T-helper 2 cell (primary cell): ENCODE measurements around the gene CCDC187.

Experiments used
- DNase-seq, 5 experiments: peaks; one replicate each; pipeline versions ENCODE4 v3.0.0 to v3.0.0-alpha.2; 2012 to 2022

CCDC187 gene

DNA sequence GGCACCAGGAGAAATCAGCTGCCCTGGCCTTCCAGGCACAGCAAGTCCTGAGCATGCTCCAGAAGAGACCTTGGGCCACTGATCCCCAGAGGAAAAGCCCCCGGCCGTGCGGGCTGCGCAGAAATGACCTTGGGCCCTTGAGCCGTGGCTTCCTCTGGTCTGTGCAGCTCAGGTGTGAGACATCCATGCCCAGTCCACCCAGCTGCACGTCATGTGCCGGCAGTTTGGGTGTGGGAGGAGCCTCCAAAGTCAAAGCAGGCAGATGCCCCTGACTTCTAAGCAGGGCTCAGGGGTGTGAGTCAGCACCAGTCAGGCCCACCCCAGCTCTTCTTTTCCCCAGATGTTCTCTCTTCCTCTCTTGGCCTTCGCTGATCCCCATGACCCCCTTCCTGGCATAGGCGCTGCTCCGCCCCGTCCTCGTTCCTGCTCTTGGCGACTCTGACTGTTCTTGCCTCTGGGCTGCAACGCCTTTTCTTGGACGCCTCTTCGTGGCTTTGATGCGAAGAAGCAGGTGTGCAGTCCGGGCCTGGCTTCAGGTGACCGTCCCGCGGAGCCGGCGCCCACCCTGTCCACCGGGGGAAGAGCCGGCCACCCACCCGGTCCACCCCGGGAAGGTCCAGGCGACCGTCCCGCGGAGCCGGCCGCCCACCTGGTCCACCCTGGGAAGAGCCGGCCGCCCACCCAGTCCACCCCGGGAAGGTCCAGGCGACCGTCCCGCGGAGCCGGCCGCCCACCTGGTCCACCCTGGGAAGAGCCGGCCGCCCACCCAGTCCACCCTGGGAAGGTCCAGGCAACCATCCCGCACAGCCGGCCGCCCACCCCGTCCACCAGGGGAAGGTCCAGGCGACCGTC, 52.4 kb downstream of the CCDC187 start:
- no peak for DNase-seq

DNA sequence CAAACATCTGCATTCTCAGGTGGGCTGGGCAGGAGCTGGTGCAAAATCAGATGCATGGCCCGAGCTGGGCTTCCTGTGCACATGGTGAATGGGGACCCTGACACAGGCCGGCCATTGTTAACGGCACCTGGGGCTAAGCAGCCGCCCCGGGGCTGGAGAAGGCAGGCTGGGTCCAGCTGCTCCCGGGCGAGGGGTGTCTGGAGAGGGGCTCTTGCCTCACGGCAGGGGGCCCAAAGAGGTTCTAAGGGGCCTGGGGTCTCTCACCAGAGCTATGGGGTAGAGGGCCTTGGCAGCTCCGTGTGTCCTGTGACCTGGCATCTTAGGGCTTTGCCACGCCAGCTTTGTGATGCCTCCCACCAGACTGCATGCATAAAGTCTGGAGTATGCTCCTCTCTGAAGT, 53.2 kb downstream of the CCDC187 start:
- DNase-seq = no peak

- DNase-seq = no peak
Observed at GRCh38 chr9:136249877-136250559, 53.9 kb downstream of the CCDC187 start.

GRCh38 chr9:136248951-136249876, 54.7 kb downstream of the CCDC187 start:
- no peak for DNase-seq

- no peak for DNase-seq
Observed at GRCh38 chr9:136247947-136248637, 55.8 kb downstream of the CCDC187 start.

- DNase-seq = no peak
Observed at GRCh38 chr9:136247551-136247916, 56.4 kb downstream of the CCDC187 start.

DNA sequence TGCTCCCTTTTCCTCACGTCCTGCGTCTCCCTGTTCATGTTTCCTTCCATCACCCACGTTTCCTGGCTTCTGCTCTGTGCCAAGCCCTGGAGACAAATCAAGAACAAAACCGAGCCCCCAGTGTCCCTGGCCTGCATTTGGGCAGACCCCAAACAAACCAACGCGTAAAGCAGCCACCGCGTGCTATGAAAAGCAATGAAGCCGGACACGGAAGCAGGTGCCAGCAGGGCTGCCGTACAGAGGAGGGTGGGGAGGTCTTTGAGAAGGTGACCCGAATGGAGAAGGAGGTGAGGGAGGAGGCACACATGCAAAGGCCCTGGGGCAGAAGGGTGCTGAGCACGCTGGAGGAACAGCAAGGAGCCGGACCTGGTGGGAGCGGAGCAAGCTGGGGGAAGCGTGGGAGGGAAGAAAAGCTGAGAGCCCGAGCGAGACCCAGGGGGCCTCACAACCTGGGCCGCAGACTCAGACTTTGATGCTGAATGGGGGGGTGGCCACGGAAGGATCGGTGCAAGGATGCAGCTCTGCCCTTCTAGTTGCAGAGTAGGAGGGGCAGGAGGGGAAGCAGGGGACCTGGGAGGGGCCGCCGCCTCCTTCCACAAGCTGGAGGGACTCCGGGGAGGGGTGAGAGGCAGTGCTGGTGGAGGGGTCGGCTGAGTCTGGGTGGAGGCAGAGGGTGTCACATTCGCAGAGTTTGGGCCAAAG, 56.9 kb downstream of the CCDC187 start:
- no peak for DNase-seq

DNA sequence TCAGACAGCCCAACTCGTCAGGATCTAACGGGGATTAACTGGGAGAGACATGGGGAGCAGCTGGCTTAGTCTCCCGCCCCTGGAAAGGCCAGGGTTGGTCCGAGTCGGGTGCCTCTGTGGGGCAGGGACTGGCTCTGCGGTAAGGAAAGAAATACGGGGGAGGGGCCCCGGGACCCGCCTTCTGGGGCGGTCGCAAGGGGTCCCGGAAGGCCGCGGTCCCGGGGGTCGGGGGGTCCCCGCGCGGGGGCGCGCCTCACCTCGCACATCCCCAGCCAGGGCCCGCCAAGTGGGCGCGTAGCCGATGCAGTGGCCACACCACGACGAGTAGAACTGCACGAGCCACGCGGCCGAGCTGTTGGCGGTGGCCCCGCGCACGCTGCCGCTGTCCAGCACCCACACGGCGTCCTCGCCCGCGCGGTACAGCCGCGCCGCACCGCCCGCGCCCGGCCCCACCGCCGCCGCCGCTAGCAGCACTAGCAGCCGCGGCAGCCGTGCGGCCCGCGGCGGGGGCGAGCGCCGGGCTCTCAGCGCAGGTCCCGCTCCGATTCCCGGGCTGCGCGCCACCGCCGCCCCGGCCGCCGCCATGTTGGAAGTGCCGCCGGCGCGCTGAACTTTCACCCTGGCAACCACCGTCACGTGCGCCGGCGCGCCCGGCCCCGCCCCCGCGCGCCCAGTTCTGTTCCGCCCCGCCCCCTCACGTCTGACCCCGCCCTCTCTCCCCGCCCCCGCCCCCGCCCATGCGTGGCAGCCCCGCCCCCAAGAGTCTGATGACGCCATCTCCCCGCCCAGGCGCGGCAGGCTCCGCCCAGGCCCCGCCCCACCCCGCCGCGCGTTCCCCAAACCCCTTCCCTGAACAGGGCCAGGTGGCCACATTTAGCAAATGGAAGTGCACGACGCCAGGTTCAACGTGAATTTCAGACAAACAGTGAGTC, 58.4 kb downstream of the CCDC187 start, which contains the start of gene QSOX2:
TSS of gene QSOX2 (minus strand) at position 594 of the 932 bp plus-strand sequence. CDS start at position 585, 9 bp downstream.
- DNase-seq = peak; percentile 70 to 87 (median 81)

DNA sequence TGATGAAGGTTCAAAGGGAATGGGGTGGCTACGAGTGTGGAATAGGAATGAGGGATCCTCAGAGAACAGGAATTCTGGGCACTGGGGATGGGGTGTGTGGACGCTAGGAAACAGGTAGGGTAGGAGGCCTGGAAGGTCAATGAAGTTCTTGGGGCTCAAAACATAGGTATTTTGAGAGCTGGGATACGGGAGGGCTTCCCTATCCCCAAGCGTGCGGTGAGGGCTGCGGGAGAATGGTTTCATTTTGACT, 59.0 kb downstream of the CCDC187 start:
- no peak for DNase-seq

DNA sequence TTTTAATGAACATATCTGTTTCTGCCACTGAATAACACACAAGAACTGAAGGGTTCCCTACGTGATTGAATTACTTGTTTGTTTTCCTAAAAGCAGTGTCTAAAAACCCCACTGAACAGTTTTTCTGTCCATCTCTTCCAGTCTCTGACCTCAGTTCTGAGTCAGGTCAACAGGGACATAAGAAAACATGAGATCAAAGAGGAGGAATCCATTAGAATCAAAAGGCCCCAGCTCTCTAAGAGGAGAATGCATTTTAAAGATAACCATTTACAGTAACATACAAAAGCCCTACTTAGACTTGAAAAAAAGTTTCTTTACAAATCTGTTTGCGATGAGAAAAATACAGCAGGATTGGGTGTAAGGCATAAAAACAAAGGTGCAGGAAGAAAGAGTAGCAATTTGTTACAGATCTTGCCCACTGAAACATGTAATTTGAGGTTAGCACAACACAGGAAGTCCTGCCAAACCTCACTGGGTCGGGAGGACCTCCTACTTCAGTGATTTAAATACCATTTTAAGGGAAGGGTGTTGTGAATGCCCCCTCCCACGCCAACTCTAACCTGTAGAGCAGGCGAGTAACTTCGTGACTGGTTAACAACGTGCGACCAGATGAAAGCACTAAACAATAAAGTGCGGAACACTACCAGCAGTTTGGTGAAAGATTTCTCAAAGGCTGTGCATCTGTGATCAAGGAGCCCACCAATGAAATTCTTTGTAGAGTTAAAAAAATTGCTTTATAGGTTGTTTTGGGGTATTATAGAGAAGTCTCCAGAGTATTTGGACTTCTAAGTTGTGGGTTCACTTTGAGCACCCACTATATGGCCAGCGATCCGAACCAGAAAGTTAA, 59.5 kb downstream of the CCDC187 start:
- DNase-seq = peak in 3 of 5 experiments; percentile 23 to 81 (median 30)

- peak in 1 of 5 experiments; percentile 37 for DNase-seq
Observed at GRCh38 chr9:136243631-136244030, 60.3 kb downstream of the CCDC187 start.

DNA sequence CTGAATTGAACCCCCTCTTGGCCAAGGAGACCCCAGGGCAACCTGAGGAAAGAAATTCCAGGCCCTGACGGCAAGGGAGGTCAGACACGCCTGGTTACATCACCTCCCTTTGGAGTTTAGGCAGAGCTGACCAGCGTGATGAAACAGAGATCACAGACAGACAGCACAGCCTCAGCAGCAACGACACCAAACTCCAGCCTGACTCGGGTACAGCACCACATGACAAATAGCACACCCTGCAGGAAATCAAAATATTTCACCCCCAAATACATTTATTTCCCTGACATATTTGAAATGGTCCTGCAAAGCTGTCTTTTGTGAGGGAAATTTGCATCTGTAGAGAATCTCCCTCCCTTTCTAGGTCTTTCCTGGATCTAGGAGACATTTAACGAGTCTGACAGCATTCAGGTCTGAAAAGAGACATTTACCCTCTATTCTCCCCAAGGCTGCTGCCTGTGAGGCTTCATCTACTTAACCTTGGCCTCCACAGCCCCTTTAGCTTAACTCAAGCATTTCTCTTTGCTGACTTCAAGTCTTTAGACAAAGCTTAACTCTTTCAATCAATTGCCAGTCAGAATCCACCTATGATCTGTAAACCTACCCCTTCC, 60.9 kb downstream of the CCDC187 start:
- DNase-seq = peak in 1 of 5 experiments; percentile 42

DNA sequence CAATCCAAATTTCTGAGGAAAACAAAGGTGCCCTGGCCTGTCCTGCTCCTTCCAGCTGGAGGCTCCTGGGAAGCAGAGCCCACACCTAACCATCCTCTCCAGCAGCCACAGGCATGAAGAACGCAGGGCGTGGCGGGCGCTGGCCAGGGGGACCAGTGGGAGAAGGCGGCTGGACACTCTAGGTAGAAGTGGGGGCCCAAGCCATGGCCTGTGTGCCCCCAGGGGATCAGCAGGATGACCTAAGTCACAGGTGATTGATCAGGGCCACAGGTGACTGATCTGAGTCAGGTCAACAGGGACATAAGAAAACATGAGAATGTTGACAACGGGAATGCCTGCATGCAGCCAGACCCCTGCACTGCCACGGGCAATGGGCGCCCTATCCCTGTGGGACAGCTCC, 61.6 kb downstream of the CCDC187 start:
- no peak for DNase-seq

GRCh38 chr9:136241542-136241941, 62.4 kb downstream of the CCDC187 start:
- DNase-seq = no peak

GRCh38 chr9:136240941-136241340, 63.0 kb downstream of the CCDC187 start:
- DNase-seq = no peak

GRCh38 chr9:136239983-136240330, 63.9 kb downstream of the CCDC187 start:
- no peak for DNase-seq

DNA sequence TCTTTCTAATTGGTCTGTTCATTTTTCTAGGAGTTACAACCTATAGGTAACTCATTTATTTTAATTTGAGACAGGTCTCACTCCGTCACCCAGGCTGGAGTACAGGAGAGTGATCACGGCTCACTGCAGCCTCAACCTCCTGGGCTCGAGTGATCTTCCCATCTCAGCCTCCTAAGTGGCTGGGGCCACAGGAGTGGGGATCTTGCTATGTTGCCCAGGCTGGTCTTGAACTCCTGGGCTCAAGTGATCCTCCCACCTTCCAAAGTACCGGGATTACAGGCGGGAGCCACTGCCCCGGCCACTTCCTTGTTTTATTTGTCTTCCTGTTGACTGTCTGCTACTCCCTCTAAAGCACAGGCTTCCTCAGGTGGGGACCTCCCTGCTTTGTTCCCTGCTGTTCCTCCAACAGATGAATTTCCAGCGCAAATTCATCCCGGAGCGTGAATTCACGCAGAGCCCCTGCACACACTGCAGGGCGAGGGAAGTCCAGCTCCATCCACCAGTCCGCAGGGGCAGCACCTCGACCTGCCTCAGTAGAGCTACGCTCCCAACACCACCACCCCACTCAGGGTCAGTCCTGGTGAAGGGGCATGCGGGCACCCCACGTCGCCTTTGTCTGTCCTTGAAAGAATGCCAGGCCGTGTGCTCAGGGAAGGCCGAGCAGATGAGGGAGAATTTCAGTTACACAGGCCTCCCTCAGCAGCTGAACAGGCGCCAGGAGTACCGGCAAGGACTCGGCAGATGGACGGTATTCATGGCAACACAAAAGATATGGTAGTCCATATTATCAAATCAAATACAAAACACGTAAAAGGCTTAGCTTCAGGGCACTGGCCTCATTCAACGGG, 64.5 kb downstream of the CCDC187 start:
- no peak for DNase-seq

- no peak for DNase-seq
Observed at GRCh38 chr9:136238342-136238732, 65.6 kb downstream of the CCDC187 start.
